GM20000 (cell line): Measurements from ENCODE around the gene CDYL2.

Source experiments
- DNase-seq: peaks from one replicate; pipeline ENCODE4 v3.0.0; 2012; ENCODE audit warnings: low spot score
- TF ChIP-seq, protein P1 (sequence below): IDR thresholded peaks from 2 replicates; pipeline ENCODE4 v1.5.1; 2012; ENCODE audit warnings: mild to moderate bottlenecking, control low read depth; ENCODE audit errors: extremely low read depth, missing control alignments

The CDYL2 gene

GRCh38 chr16:80720804-80721371 lies 83.5 kb downstream of the CDYL2 start:
- peak; percentile 31 for DNase-seq
- TF ChIP-seq, protein P1, sequence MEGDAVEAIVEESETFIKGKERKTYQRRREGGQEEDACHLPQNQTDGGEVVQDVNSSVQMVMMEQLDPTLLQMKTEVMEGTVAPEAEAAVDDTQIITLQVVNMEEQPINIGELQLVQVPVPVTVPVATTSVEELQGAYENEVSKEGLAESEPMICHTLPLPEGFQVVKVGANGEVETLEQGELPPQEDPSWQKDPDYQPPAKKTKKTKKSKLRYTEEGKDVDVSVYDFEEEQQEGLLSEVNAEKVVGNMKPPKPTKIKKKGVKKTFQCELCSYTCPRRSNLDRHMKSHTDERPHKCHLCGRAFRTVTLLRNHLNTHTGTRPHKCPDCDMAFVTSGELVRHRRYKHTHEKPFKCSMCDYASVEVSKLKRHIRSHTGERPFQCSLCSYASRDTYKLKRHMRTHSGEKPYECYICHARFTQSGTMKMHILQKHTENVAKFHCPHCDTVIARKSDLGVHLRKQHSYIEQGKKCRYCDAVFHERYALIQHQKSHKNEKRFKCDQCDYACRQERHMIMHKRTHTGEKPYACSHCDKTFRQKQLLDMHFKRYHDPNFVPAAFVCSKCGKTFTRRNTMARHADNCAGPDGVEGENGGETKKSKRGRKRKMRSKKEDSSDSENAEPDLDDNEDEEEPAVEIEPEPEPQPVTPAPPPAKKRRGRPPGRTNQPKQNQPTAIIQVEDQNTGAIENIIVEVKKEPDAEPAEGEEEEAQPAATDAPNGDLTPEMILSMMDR, result no peak

- TF ChIP-seq, protein P1, result no peak
These were observed 84.8 kb downstream of the CDYL2 start for GRCh38 chr16:80719573-80719972.

GRCh38 chr16:80718480-80719220 lies 85.7 kb downstream of the CDYL2 start:
- no peak for DNase-seq
- TF ChIP-seq, protein P1, result no peak

More at GRCh38 chr16:80719573-80719972, 84.8 kb downstream of the CDYL2 start:
- DNase-seq, result peak; percentile 36

- DNase-seq, result no peak
- TF ChIP-seq, protein P1, result no peak
These were observed 86.8 kb downstream of the CDYL2 start for GRCh38 chr16:80717611-80718010.

- no peak for DNase-seq
- TF ChIP-seq, protein P1, result no peak
These were observed 87.7 kb downstream of the CDYL2 start for GRCh38 chr16:80716564-80717139.

- no peak for DNase-seq
- TF ChIP-seq, protein P1, result no peak
These were observed 93.0 kb downstream of the CDYL2 start for GRCh38 chr16:80711406-80711805.

- peak; percentile 52 for DNase-seq
- TF ChIP-seq, protein P1, result no peak
These were observed 93.5 kb downstream of the CDYL2 start for GRCh38 chr16:80710918-80711317.
